ENCODE measurements around the gene GET3. TPM values are rescaled to one million over a fixed set of nuclear protein-coding genes. Genes with fewer than 3 reads are reported as not detected.

The GET3 gene
- total and polyA plus RNA-seq, 2 of the 13 experiments (the other 11 are each of a cell fraction or from before 2014, with no cell fraction given): 57.7 to 59.4 TPM

DNA sequence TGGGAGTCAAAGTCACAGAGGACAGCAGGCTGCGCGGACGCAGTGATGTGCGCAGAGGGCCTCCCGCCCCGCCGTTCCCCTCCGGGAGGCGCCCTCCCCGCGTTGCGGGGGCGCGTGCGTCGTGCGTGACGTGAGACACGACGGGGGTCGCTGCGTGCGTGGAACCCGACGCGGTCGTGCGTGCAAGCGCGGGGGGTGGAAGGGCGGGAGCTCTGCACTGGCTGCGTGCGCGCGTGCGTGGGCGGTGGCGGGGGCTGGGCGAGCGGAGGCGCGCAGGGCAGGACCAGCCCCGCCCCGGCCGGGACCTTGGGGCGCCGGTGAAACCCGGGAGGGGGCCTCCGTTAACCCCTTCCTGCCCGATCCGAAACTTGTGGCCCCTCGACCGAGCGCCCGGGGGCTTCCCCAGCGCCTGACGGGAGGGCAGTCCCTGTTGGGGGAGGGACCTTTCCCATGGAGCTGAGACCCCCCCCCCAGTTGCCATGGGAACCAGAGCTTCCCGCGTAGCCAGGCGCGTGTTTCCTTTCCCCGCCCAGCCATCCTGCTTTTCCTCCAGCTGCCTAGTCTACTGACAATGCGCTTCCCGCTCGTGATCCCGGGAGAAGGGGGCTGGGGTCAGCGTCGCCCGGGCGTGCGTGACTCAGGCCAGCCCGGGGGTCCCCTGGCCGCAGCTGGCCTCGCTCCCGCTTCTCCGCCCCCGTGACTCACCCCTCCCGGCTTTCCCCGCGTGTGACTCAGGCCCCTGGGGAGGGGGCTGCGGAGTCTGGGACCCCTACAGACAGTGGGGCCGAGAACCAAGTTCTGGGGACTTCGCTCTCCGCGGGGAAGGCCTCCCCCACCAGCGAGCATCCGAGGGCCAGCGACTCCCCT is 45.4 kb downstream of the GET3 start (continued):
- no peak for TF ChIP-seq NFKB2 (CRISPR knock-in tag; IDR thresholded peaks at IDR 0.05; ENCODE audit: borderline replicate concordance)
- no peak for TF ChIP-seq MEF2D (CRISPR knock-in tag; IDR thresholded peaks at IDR 0.05)
- TF ChIP-seq, protein P1, sequence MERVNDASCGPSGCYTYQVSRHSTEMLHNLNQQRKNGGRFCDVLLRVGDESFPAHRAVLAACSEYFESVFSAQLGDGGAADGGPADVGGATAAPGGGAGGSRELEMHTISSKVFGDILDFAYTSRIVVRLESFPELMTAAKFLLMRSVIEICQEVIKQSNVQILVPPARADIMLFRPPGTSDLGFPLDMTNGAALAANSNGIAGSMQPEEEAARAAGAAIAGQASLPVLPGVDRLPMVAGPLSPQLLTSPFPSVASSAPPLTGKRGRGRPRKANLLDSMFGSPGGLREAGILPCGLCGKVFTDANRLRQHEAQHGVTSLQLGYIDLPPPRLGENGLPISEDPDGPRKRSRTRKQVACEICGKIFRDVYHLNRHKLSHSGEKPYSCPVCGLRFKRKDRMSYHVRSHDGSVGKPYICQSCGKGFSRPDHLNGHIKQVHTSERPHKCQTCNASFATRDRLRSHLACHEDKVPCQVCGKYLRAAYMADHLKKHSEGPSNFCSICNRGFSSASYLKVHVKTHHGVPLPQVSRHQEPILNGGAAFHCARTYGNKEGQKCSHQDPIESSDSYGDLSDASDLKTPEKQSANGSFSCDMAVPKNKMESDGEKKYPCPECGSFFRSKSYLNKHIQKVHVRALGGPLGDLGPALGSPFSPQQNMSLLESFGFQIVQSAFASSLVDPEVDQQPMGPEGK (CRISPR knock-in tag; IDR thresholded peaks at IDR 0.05): peak; percentile 92
- TF ChIP-seq, protein P2, sequence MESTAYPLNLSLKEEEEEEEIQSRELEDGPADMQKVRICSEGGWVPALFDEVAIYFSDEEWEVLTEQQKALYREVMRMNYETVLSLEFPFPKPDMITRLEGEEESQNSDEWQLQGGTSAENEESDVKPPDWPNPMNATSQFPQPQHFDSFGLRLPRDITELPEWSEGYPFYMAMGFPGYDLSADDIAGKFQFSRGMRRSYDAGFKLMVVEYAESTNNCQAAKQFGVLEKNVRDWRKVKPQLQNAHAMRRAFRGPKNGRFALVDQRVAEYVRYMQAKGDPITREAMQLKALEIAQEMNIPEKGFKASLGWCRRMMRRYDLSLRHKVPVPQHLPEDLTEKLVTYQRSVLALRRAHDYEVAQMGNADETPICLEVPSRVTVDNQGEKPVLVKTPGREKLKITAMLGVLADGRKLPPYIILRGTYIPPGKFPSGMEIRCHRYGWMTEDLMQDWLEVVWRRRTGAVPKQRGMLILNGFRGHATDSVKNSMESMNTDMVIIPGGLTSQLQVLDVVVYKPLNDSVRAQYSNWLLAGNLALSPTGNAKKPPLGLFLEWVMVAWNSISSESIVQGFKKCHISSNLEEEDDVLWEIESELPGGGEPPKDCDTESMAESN (CRISPR knock-in tag; conservative IDR thresholded peaks at IDR 0.05): no peak
- TF ChIP-seq RELA (CRISPR knock-in tag; IDR thresholded peaks at IDR 0.05): no peak
- peak; percentile 50; the same call in 1 of the 2 replicates for TF ChIP-seq SPEN (CRISPR knock-in tag; IDR thresholded peaks at IDR 0.05; ENCODE audit: low read depth)
- TF ChIP-seq, protein P3, sequence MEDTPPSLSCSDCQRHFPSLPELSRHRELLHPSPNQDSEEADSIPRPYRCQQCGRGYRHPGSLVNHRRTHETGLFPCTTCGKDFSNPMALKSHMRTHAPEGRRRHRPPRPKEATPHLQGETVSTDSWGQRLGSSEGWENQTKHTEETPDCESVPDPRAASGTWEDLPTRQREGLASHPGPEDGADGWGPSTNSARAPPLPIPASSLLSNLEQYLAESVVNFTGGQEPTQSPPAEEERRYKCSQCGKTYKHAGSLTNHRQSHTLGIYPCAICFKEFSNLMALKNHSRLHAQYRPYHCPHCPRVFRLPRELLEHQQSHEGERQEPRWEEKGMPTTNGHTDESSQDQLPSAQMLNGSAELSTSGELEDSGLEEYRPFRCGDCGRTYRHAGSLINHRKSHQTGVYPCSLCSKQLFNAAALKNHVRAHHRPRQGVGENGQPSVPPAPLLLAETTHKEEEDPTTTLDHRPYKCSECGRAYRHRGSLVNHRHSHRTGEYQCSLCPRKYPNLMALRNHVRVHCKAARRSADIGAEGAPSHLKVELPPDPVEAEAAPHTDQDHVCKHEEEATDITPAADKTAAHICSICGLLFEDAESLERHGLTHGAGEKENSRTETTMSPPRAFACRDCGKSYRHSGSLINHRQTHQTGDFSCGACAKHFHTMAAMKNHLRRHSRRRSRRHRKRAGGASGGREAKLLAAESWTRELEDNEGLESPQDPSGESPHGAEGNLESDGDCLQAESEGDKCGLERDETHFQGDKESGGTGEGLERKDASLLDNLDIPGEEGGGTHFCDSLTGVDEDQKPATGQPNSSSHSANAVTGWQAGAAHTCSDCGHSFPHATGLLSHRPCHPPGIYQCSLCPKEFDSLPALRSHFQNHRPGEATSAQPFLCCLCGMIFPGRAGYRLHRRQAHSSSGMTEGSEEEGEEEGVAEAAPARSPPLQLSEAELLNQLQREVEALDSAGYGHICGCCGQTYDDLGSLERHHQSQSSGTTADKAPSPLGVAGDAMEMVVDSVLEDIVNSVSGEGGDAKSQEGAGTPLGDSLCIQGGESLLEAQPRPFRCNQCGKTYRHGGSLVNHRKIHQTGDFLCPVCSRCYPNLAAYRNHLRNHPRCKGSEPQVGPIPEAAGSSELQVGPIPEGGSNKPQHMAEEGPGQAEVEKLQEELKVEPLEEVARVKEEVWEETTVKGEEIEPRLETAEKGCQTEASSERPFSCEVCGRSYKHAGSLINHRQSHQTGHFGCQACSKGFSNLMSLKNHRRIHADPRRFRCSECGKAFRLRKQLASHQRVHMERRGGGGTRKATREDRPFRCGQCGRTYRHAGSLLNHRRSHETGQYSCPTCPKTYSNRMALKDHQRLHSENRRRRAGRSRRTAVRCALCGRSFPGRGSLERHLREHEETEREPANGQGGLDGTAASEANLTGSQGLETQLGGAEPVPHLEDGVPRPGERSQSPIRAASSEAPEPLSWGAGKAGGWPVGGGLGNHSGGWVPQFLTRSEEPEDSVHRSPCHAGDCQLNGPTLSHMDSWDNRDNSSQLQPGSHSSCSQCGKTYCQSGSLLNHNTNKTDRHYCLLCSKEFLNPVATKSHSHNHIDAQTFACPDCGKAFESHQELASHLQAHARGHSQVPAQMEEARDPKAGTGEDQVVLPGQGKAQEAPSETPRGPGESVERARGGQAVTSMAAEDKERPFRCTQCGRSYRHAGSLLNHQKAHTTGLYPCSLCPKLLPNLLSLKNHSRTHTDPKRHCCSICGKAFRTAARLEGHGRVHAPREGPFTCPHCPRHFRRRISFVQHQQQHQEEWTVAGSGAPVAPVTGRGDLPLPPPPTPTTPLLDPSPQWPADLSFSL (CRISPR knock-in tag; IDR thresholded peaks at IDR 0.05): no peak
- no peak for TF ChIP-seq CAMTA2 (CRISPR knock-in tag; IDR thresholded peaks at IDR 0.05; ENCODE audit: borderline replicate concordance)
- TF ChIP-seq, protein P4, sequence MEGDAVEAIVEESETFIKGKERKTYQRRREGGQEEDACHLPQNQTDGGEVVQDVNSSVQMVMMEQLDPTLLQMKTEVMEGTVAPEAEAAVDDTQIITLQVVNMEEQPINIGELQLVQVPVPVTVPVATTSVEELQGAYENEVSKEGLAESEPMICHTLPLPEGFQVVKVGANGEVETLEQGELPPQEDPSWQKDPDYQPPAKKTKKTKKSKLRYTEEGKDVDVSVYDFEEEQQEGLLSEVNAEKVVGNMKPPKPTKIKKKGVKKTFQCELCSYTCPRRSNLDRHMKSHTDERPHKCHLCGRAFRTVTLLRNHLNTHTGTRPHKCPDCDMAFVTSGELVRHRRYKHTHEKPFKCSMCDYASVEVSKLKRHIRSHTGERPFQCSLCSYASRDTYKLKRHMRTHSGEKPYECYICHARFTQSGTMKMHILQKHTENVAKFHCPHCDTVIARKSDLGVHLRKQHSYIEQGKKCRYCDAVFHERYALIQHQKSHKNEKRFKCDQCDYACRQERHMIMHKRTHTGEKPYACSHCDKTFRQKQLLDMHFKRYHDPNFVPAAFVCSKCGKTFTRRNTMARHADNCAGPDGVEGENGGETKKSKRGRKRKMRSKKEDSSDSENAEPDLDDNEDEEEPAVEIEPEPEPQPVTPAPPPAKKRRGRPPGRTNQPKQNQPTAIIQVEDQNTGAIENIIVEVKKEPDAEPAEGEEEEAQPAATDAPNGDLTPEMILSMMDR (CRISPR knock-in tag; IDR thresholded peaks at IDR 0.05): peak; percentile 40; the same call in 1 of the 2 replicates
- no peak for TF ChIP-seq SP140L (CRISPR knock-in tag; IDR thresholded peaks at IDR 0.05; ENCODE audit: borderline replicate concordance)
- TF ChIP-seq AKAP8 (CRISPR knock-in tag; IDR thresholded peaks at IDR 0.05): 0 out of 2 replicates have a peak, but pooled peaks have one; percentile 47
- TF ChIP-seq, protein P5, sequence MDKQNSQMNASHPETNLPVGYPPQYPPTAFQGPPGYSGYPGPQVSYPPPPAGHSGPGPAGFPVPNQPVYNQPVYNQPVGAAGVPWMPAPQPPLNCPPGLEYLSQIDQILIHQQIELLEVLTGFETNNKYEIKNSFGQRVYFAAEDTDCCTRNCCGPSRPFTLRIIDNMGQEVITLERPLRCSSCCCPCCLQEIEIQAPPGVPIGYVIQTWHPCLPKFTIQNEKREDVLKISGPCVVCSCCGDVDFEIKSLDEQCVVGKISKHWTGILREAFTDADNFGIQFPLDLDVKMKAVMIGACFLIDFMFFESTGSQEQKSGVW (CRISPR knock-in tag; IDR thresholded peaks at IDR 0.05; ENCODE audit: borderline replicate concordance): no peak
- TF ChIP-seq, protein P6, sequence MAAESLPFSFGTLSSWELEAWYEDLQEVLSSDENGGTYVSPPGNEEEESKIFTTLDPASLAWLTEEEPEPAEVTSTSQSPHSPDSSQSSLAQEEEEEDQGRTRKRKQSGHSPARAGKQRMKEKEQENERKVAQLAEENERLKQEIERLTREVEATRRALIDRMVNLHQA (CRISPR knock-in tag; IDR thresholded peaks at IDR 0.05): no peak
- TF ChIP-seq TBX2 (CRISPR knock-in tag; IDR thresholded peaks at IDR 0.05; ENCODE audit: borderline replicate concordance): peak; percentile 64; the same call in 1 of the 2 replicates

Measured in HepG2 (cell line).